Measurements from ENCODE around the gene C16orf54.

DNA sequence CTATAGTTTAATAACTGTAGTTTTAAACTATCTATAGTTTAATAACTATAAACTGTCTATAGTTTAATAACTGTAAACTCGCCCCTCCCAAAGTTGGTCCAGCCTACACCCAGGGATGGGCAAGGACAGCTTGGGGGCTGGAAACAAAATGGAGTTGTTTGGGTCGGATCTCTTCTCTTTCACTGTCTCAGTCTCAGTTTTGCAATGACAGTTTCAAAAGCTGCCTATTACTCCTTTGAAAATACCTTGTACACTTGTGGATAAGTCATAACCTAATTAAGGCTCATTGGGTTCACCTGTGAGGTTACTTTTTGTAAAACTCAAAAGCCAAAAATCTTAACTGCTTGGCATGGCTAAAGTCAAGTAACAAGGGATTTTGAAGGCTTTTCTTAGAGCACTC, 31.4 kb downstream of the C16orf54 start:
- TF ChIP-seq EZH2 (IDR thresholded peaks at IDR 0.05; ENCODE audit: low read length, missing control alignments): no peak
- TF ChIP-seq, protein P1, sequence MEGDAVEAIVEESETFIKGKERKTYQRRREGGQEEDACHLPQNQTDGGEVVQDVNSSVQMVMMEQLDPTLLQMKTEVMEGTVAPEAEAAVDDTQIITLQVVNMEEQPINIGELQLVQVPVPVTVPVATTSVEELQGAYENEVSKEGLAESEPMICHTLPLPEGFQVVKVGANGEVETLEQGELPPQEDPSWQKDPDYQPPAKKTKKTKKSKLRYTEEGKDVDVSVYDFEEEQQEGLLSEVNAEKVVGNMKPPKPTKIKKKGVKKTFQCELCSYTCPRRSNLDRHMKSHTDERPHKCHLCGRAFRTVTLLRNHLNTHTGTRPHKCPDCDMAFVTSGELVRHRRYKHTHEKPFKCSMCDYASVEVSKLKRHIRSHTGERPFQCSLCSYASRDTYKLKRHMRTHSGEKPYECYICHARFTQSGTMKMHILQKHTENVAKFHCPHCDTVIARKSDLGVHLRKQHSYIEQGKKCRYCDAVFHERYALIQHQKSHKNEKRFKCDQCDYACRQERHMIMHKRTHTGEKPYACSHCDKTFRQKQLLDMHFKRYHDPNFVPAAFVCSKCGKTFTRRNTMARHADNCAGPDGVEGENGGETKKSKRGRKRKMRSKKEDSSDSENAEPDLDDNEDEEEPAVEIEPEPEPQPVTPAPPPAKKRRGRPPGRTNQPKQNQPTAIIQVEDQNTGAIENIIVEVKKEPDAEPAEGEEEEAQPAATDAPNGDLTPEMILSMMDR (conservative IDR thresholded peaks at IDR 0.05 in 1 of 2, IDR thresholded peaks at IDR 0.05 in 1 of 2; ENCODE audit: low read depth in 1 of 2, low read length in 2 of 2): no peak
